CD8-positive, alpha-beta memory T cell (primary cell): ENCODE results near the gene DDX31. TPM values are rescaled to one million over a fixed set of nuclear protein-coding genes. Genes with fewer than 3 reads are reported as not detected.
"Not testable (repeated sequence)": the region's sequence is repeated elsewhere in the genome, so short reads cannot be mapped to it uniquely, and the experiment has no call there.

ENCODE experiments used
- CTCF ChIA-PET: fragments of 350-600 bp; sonication (Branson Sonifier 250); formaldehyde crosslinking; loops from one replicate; lab custom pipeline; 2021; ENCODE audit warnings: antibody characterized with exemption; lab: Charles Lee
- POLR2A ChIA-PET: fragments of 350-600 bp; sonication (Branson Sonifier 250); formaldehyde crosslinking; loops from one replicate; lab custom pipeline; 2021; ENCODE audit warnings: antibody characterized with exemption; lab: Charles Lee
- DNase-seq, 5 donors: peaks; one replicate each; pipeline versions ENCODE4 v3.0.0 to v3.0.0-alpha.2; 2020 to 2022; ENCODE audit warnings: mixed read lengths in 1 of 5
- H3K27ac ChIP-seq: one replicate; pipeline ENCODE4 v1.7.0; 2013; ENCODE audit warnings: low read depth, mild to moderate bottlenecking, low read length, moderate library complexity
- H3K27me3 ChIP-seq: 2 replicates; pipeline ENCODE4 v1.7.0; 2013; ENCODE audit warnings: low read length, mild to moderate bottlenecking; ENCODE audit not compliant: insufficient read depth, poor library complexity, severe bottlenecking
- H3K36me3 ChIP-seq: 2 replicates; pipeline ENCODE4 v1.7.0; 2013; ENCODE audit warnings: mild to moderate bottlenecking, low read length, moderate library complexity; ENCODE audit not compliant: insufficient read depth
- H3K4me1 ChIP-seq: 2 replicates; pipeline ENCODE4 v1.7.0; 2013; ENCODE audit warnings: mild to moderate bottlenecking, low read length, moderate library complexity; ENCODE audit not compliant: insufficient read depth
- H3K4me3 ChIP-seq: 2 replicates; pipeline ENCODE4 v1.7.0; 2013; ENCODE audit warnings: mild to moderate bottlenecking, low read length
- H3K9me3 ChIP-seq: 2 replicates; pipeline ENCODE4 v1.7.0; 2013; ENCODE audit warnings: mild to moderate bottlenecking, low read length
- H3K27ac Mint-ChIP-seq, 8 donors: one replicate each; pipeline ENCODE4 v1.8.0; 2020 to 2021; ENCODE audit warnings: mixed read lengths in 8 of 8, mild to moderate bottlenecking in 6 of 8, inconsistent platforms in 3 of 8, moderate library complexity in 3 of 8
- H3K27me3 Mint-ChIP-seq, 2 donors: one replicate each; pipeline ENCODE4 v1.8.0; 2020 to 2021; ENCODE audit warnings: mixed read lengths in 2 of 2, mild to moderate bottlenecking in 1 of 2, moderate library complexity in 1 of 2
- H3K36me3 Mint-ChIP-seq, 3 donors: one replicate each; pipeline ENCODE4 v1.8.0; 2020 to 2021; ENCODE audit warnings: mixed read lengths in 3 of 3, inconsistent platforms in 1 of 3, mild to moderate bottlenecking in 1 of 3
- H3K4me1 Mint-ChIP-seq, 3 donors: one replicate each; pipeline ENCODE4 v1.8.0; 2020 to 2021; ENCODE audit warnings: mixed read lengths in 3 of 3, inconsistent platforms in 1 of 3, mild to moderate bottlenecking in 1 of 3
- H3K4me3 Mint-ChIP-seq, 7 donors: one replicate each; pipeline ENCODE4 v1.8.0; 2020 to 2021; ENCODE audit warnings: mixed read lengths in 7 of 7, mild to moderate bottlenecking in 6 of 7, moderate library complexity in 4 of 7, inconsistent platforms in 2 of 7
- H3K9me3 Mint-ChIP-seq, 5 donors: one replicate each; pipeline ENCODE4 v1.8.0; 2020 to 2022; ENCODE audit warnings: mixed read lengths in 5 of 5, mild to moderate bottlenecking in 3 of 5, moderate library complexity in 2 of 5, inconsistent platforms in 1 of 5
- polyA plus RNA-seq: library from polyadenylated mRNA; unstranded; fragments of 300-500 nt; fragmentation: Illumina TruSeq; gene quantifications from one replicate; pipeline ENCODE4 v1.2.3, GENCODE V29; 2021
- total RNA-seq, 2 experiments: library from RNA; stranded (reverse); gene quantifications; one replicate each; pipeline ENCODE4 v1.2.3, GENCODE V29; 2021

DDX31 gene
- total and polyA plus RNA-seq, 3 experiments from 2014 or later, result 7.8 to 31.3 (median 28.6) TPM

DNA sequence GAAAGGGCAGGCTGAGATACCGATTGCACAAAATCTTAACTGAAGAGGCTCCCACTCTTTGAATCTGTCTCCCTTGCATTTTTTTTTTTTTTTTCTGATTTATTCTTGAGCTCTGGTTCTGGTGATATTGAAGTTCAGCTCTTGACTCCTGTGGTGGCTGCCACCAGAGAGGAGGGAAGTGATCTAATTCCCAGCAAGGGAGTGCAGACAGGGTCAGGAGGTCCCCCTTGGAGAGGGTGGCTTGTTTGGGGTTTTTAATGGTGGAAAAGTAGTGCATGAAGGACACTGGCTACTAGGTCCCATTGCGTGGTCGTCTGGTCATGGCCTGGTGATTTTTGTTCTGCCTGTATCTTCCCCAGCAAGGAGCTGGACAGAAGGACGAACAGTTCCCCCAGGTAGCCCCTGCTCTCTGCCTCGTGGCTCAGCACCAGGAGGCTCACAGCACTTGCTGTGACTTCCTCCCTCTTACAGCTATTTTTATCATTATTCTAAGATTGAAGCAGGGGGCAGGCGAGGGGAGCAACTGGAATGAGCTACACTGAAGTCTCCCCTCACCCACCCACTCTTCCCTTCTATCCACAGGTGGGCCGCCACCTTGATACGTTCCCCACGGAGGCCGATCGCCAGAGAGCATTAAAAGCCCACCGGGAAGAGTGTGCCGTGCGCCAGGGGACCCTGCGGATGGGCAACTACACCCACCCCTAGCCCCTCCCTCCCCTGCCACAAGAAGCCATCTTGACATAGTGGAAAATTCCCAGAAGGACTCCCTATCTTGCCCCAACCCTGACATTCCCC, 97.8 kb downstream of the DDX31 start:
- no peaks in the 10 kb centered on the region for H3K9me3 Mint-ChIP-seq
- no peaks in the 10 kb centered on the region for H3K36me3 Mint-ChIP-seq
- H3K27ac ChIP-seq, result no peak overlapping the region
- ChIA-PET POLR2A (no interaction called here), CTCF (interaction anchor here (0.7 kb wide), 1 partner anchor 8 kb away, joined by 3 read pairs; no protein-coding TSS in a partner anchor)
- no peaks in the 10 kb centered on the region for H3K4me1 ChIP-seq
- no peak for DNase-seq
- no peak overlapping the region for H3K4me3 Mint-ChIP-seq
- H3K4me3 ChIP-seq, result no peak overlapping the region
- peaks cover 0 to 1% (median 0%) of the 10 kb centered on the region in 3 donors for H3K4me1 Mint-ChIP-seq
- no peaks in the 10 kb centered on the region for H3K9me3 ChIP-seq
- no peaks in the 10 kb centered on the region for H3K36me3 ChIP-seq
- peaks cover 9% of the 10 kb centered on the region for H3K27me3 ChIP-seq
- peaks cover 26 to 47% of the 10 kb centered on the region in 2 donors for H3K27me3 Mint-ChIP-seq
- no peak overlapping the region for H3K27ac Mint-ChIP-seq

DNA sequence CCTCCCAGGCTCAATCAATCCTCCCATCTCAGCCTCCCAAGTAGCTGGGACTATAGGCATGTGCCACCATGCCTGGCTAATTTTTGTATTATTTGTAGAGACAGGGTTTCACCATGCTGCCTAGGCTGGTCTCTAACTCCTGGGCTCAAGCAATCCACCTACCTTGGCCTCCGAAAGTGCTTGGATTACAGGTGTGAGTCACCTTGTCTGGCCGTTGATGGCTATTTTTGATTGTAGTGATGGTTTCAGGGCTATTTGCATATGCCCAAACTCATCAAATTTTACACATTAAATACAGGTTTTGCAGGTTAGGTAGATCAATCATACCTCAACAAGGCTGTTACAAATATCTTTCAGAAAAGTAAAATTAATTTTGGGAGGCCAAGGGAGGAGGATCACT, 101.0 kb downstream of the DDX31 start:
- H3K36me3 Mint-ChIP-seq, H3K4me1 Mint-ChIP-seq, CTCF ChIA-PET, POLR2A ChIA-PET, H3K4me3 Mint-ChIP-seq, DNase-seq, H3K4me1 ChIP-seq, H3K27ac ChIP-seq, H3K27me3 ChIP-seq, H3K4me3 ChIP-seq, H3K36me3 ChIP-seq, H3K9me3 ChIP-seq, H3K9me3 Mint-ChIP-seq, H3K27ac Mint-ChIP-seq: not testable (repeated sequence)
- H3K27me3 Mint-ChIP-seq, result peaks cover 2 to 34% of the 10 kb centered on the region in 2 donors

DNA sequence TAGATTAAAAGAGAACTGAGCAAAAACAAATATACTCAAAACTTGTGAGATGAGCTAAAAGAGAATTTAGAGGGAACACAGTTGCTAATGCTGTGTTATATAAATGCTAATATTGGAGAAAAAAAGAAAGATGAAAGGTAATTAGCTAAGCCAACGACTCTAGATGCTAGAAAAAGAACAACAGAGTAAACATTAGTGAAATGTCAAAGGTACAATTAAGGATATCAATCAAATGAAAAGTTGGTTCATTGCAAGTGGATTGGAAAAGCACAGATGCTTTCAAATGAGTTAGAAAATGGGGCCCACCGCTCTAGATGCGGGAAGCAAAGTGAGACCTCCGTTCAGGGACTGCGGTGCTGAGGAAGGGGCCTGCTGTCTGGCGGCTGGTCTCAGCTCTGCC, 105.3 kb downstream of the DDX31 start:
- H3K27me3 ChIP-seq, result no peaks in the 10 kb centered on the region
- no peaks in the 10 kb centered on the region for H3K4me1 ChIP-seq
- Mint-ChIP-seq H3K4me3 (no peak overlapping the region), H3K27me3 (peaks cover 8 to 38% of the 10 kb centered on the region in 2 donors), H3K27ac (no peak overlapping the region), H3K9me3 (peaks cover 0 to 3% (median 1%) of the 10 kb centered on the region in 5 donors), H3K4me1 (no peaks in the 10 kb centered on the region), H3K36me3 (peaks cover 0 to 2% (median 0%) of the 10 kb centered on the region in 3 donors)
- H3K9me3 ChIP-seq, result no peaks in the 10 kb centered on the region
- CTCF ChIA-PET, result no interaction called here
- no peaks in the 10 kb centered on the region for H3K36me3 ChIP-seq
- POLR2A ChIA-PET, result no interaction called here
- no peak overlapping the region for H3K27ac ChIP-seq
- no peak overlapping the region for H3K4me3 ChIP-seq
- no peak for DNase-seq

DNA sequence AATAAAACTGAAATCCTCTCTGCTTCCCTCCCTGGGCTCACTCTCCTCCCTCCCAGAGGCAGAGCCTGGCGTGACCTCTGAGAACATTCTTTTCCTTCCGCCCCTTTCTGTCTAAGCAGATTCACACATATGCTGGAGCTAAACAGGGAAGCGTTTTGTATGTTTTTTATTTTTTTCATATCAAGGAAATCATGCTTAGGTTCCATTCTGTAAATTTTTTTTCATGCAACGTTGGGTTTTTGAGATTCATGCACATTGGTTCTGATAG, 107.5 kb downstream of the DDX31 start:
- Mint-ChIP-seq H3K36me3 (peaks cover 0 to 4% (median 0%) of the 10 kb centered on the region in 3 donors), H3K4me1 (no peaks in the 10 kb centered on the region), H3K27ac (no peak overlapping the region), H3K4me3 (no peak overlapping the region), H3K9me3 (peaks cover 3 to 9% (median 5%) of the 10 kb centered on the region in 5 donors), H3K27me3 (peaks cover 13 to 44% of the 10 kb centered on the region in 2 donors)
- CTCF ChIA-PET, result no interaction called here
- no peak overlapping the region for H3K4me3 ChIP-seq
- POLR2A ChIA-PET, result no interaction called here
- no peaks in the 10 kb centered on the region for H3K36me3 ChIP-seq
- H3K4me1 ChIP-seq, result no peaks in the 10 kb centered on the region
- H3K27ac ChIP-seq, result no peak overlapping the region
- H3K27me3 ChIP-seq, result no peaks in the 10 kb centered on the region
- no peak for DNase-seq
- H3K9me3 ChIP-seq, result no peaks in the 10 kb centered on the region

DNA sequence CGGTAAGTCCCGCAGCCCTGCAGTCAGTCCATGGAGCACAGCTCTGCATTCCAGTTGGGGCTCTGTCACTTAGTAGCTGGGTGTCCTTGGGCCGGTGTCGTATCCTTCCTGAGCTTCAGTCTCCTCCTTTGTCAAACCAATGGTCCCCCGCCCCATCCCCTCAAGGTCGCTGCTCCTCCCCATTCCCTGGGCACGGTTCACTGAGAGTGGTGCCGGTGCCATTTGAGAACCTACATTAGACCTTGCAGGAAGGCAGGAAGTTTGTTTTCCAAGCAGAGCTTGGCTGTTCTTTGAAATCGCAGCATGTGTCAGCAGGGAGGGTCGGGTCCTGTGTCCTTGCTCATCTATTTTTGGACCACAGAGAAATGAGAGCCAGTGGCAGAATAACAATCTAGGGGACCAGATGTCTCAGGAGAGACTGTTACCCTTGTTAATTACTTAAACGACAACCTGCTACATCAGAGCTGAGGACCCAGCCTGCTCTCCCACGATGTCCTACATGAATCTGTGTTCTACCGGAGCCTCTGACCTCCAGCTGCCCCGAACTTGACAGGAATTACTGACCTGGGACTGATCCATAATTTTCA, 109.1 kb downstream of the DDX31 start:
- POLR2A ChIA-PET, result no interaction called here
- H3K4me1 Mint-ChIP-seq, result no peaks in the 10 kb centered on the region
- Histone ChIP-seq H3K27ac (no peak overlapping the region), H3K9me3 (no peaks in the 10 kb centered on the region), H3K4me1 (no peaks in the 10 kb centered on the region), H3K27me3 (no peaks in the 10 kb centered on the region), H3K36me3 (no peaks in the 10 kb centered on the region), H3K4me3 (no peak overlapping the region)
- H3K4me3 Mint-ChIP-seq, result no peak overlapping the region
- DNase-seq, result no peak
- H3K27ac Mint-ChIP-seq, result no peak overlapping the region
- CTCF ChIA-PET, result interaction anchor here (0.6 kb wide), 1 partner anchor 11 kb away, joined by 5 read pairs; no protein-coding TSS in a partner anchor
- H3K9me3 Mint-ChIP-seq, result peaks cover 3 to 9% (median 5%) of the 10 kb centered on the region in 5 donors
- H3K27me3 Mint-ChIP-seq, result peaks cover 13 to 50% of the 10 kb centered on the region in 2 donors
- peaks cover 0 to 4% (median 0%) of the 10 kb centered on the region in 3 donors for H3K36me3 Mint-ChIP-seq

DNA sequence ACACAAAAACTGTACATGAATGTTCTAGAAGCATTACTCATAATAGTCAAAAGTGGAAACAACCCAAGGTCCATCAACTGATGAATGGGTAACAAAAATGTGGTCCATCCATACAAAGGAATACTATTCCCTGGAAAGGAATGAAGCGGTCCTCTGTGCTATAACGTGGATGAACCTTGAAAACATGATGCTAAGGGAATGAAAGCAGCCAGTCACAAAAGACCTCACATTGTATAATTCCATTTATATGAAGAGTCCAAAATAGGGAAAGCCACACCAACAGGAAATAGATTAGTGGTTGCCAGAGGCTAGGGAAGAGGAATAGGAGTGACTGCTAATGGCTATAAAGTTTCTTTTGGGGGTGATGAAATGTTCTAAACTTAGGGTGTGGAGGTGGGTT, 110.1 kb downstream of the DDX31 start:
- Mint-ChIP-seq H3K9me3 (peaks cover 3 to 9% (median 5%) of the 10 kb centered on the region in 5 donors), H3K27me3 (peaks cover 13 to 55% of the 10 kb centered on the region in 2 donors), H3K4me3 (no peak overlapping the region), H3K4me1 (no peaks in the 10 kb centered on the region), H3K36me3 (peaks cover 0 to 7% (median 0%) of the 10 kb centered on the region in 3 donors), H3K27ac (no peak overlapping the region)
- Histone ChIP-seq H3K4me1 (no peaks in the 10 kb centered on the region), H3K27me3 (peaks cover 4% of the 10 kb centered on the region), H3K36me3 (no peaks in the 10 kb centered on the region), H3K4me3 (no peak overlapping the region), H3K27ac (no peak overlapping the region), H3K9me3 (no peaks in the 10 kb centered on the region)
- POLR2A ChIA-PET, result interaction anchor here (0.6 kb wide), 1 partner anchor 321 kb away, joined by 5 read pairs; no protein-coding TSS in a partner anchor
- DNase-seq, result no peak
- CTCF ChIA-PET, result no interaction called here

DNA sequence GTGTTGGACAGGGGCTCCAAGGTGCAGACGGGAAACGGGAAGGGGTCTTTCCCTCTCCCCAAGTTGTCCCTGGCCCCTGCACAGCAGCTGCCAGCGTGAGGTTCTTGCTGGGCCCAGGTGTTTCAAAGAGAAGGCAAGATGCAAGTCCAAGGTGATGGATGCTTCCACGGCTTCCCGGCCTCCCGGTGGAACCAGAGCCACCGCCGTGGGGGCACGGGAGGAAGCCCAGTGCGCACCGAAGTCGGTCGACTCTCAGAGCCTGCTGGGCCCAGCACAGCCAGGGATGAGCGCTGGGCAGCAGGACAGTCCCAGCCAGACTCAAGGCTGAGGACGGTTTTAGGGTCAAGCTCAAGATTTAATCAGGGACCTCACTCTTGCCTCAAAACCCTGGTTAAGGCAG, 112.6 kb downstream of the DDX31 start:
- peaks cover 4% of the 10 kb centered on the region for H3K27me3 ChIP-seq
- H3K9me3 ChIP-seq, result no peaks in the 10 kb centered on the region
- Mint-ChIP-seq H3K4me1 (no peaks in the 10 kb centered on the region), H3K27me3 (peaks cover 16 to 41% of the 10 kb centered on the region in 2 donors), H3K4me3 (no peak overlapping the region), H3K27ac (no peak overlapping the region), H3K36me3 (peaks cover 0 to 10% (median 0%) of the 10 kb centered on the region in 3 donors), H3K9me3 (peaks cover 3 to 9% (median 5%) of the 10 kb centered on the region in 5 donors)
- no peak overlapping the region for H3K27ac ChIP-seq
- H3K36me3 ChIP-seq, result no peaks in the 10 kb centered on the region
- no peaks in the 10 kb centered on the region for H3K4me1 ChIP-seq
- POLR2A ChIA-PET, result no interaction called here
- DNase-seq, result no peak
- CTCF ChIA-PET, result no interaction called here
- H3K4me3 ChIP-seq, result no peak overlapping the region

DNA sequence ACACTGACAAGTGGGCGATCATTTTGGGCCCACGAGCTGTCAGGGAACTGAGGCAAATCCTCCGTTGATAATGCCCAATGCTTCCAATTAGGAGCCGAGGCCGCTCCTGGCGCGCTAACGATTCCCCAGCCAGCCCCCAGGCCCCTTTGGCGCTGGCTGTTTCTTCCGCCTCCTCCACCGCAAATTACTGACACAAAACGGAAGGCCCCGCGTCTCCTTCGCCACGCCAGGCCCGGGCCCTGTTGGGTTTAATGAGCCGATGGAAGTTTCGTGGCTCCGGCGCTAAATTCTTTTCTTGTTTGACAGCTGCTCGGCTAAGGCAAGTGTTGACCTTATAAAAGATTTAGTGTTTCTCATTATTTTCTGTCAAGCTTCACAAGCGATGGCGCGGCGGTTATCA, 113.1 kb downstream of the DDX31 start:
- H3K4me1 ChIP-seq, result no peaks in the 10 kb centered on the region
- POLR2A ChIA-PET, result no interaction called here
- no peaks in the 10 kb centered on the region for H3K4me1 Mint-ChIP-seq
- no peak overlapping the region for H3K4me3 ChIP-seq
- H3K4me3 Mint-ChIP-seq, result no peak overlapping the region
- peaks cover 13 to 39% of the 10 kb centered on the region in 2 donors for H3K27me3 Mint-ChIP-seq
- peaks cover 4% of the 10 kb centered on the region for H3K27me3 ChIP-seq
- no peak for DNase-seq
- H3K9me3 Mint-ChIP-seq, result peaks cover 3 to 9% (median 5%) of the 10 kb centered on the region in 5 donors
- CTCF ChIA-PET, result no interaction called here
- peaks cover 0 to 10% (median 0%) of the 10 kb centered on the region in 3 donors for H3K36me3 Mint-ChIP-seq
- no peak overlapping the region for H3K27ac ChIP-seq
- no peaks in the 10 kb centered on the region for H3K36me3 ChIP-seq
- no peak overlapping the region for H3K27ac Mint-ChIP-seq
- no peaks in the 10 kb centered on the region for H3K9me3 ChIP-seq
